ENCODE results near the gene ALAD.
"Not testable (repeated sequence)": the region's sequence is repeated elsewhere in the genome, so short reads cannot be mapped to it uniquely, and the experiment has no call there.

The ALAD gene

GRCh38 chr9:113401027-113401792, at the start of gene ALAD:
Gene ALAD (minus strand): TSS chr9:113401284. CDS start chr9:113393559, 7,725 bp downstream.
- peak; percentile 98 for DNase-seq

GRCh38 chr9:113449376-113449775, 48.3 kb upstream of the ALAD start:
- no peak for DNase-seq

GRCh38 chr9:113446323-113446740, 45.2 kb upstream of the ALAD start:
- DNase-seq: peak; percentile 52

DNA sequence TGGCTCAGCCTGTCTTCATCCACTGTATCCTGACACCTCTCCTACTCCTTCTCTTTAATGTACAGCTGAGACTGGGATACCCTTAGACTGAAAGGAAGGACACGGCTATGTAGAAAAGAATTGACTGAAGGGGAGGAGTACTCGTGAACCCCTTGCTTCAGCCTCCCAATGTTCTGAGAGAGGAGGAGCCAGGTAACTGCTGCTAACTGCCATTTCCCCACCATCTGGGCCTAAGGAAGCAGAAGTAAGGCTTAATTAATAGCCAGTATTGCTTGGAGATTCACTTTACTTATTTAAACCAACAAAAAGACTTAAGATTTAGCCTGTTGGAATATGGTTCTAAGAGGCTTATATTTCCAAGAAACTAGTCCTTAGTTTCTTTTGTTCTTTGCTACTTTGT, 43.7 kb upstream of the ALAD start:
- DNase-seq: no peak

- not testable (repeated sequence) for DNase-seq
Measured at GRCh38 chr9:113437716-113438115, 36.6 kb upstream of the ALAD start.

- DNase-seq: no peak
Measured at GRCh38 chr9:113436728-113437515, 35.8 kb upstream of the ALAD start.

- no peak for DNase-seq
Measured at GRCh38 chr9:113431191-113431590, 30.1 kb upstream of the ALAD start.

GRCh38 chr9:113428062-113428615, 27.1 kb upstream of the ALAD start:
- DNase-seq: no peak

- no peak for DNase-seq
Measured at GRCh38 chr9:113427629-113428028, 26.5 kb upstream of the ALAD start.

GRCh38 chr9:113426701-113427100, 25.6 kb upstream of the ALAD start:
- no peak for DNase-seq

DNA sequence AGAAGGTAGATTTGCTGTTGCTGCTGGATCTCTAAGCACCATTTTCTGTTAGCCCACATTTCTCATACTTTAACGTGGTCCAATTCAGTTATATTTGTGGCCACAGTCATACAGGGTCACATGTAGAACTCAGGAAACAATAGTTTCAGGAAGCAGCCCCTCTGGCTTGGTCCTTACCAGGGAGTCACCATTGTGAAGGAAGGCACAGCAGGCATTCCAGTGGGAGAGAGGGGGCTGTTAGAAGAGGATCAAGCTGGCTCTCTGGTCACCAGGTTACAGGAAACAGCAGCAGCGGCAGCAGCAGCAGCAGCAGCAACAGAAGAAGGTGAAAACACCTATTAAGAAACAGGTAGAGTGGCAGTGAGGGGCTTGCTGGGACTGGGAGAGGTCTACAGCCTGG, 24.0 kb upstream of the ALAD start:
- no peak for DNase-seq

GRCh38 chr9:113421726-113422125, 20.6 kb upstream of the ALAD start:
- DNase-seq: no peak

DNA sequence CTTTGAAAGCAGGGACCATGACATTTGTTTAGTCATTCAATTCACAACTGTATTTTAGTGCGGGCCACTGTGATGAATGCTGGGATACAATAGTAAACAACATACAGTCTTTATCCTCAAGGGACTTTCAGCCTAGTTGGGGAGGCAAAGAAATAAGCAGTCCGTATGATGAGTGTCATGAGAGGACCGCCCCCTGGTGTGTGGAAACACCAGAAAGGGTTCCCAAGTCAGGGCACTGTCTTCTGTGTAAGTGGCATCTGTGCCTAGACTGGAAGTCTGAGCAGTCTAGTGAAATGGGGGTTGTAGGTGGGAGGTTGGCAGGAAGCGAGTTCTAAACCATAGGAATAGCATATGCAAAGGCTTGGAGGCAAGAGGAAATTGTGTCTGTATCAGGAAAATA, 16.3 kb upstream of the ALAD start:
- DNase-seq: no peak

GRCh38 chr9:113416149-113416721, 15.2 kb upstream of the ALAD start:
- no peak for DNase-seq

- peak; percentile 95 for DNase-seq
Measured at GRCh38 chr9:113410207-113410864, 9.3 kb upstream of the ALAD start, which contains the start of the genes C9orf43 and POLE3. Gene C9orf43 (plus strand): TSS chr9:113410747. CDS start chr9:113413494, 2,747 bp downstream. Gene POLE3 (minus strand): TSS chr9:113410675. CDS start chr9:113410293, 382 bp downstream.

DNA sequence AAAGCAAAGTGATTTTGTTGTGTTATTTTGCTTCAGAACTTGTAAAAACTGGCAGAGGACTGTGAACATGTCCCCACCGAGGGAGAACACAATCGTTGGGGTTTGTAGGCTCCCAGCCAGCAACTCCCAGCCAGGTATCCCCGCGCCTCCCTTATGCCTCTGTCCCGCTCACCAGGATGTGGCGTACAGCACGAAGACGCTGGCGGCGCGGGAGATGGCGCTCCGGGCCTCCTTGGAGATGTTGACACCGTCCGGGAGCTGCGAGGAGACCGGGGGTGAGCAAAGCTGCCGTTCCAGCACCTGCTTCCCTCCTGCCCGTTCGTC, 8.8 kb upstream of the ALAD start:
- no peak for DNase-seq

- DNase-seq: no peak
Measured at GRCh38 chr9:113409481-113409880, 8.4 kb upstream of the ALAD start.

DNA sequence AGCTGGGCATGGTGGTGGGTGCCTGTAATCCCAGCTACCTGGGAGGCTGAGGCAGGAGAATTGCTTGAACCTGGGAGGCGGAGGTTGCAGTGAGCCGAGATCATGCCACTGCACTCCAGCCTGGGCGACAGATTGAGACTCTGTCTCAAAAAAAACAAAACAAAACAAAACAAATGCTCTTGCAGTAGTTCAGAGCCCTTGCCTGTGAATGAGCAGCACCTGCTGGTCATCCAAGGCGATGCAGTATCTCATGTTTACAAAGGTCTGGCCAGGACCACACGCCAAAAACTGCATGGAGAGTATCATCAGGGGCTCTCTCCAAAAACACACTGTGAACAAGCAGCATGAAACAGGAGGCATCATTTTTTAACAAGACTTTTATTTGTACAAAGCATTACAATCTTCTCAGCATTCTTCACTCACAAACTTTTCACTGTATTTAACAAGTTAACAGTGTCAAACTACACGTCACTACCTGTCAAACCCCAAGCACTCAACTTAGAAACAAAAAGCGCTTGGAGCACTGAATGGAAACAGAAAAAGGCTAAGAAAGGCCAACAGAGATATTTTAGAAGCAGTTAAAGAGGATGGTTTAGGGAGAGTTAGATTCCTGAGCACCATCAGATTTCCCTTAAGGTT, 5.9 kb upstream of the ALAD start:
- DNase-seq: peak; percentile 54

GRCh38 chr9:113406353-113406752, 5.3 kb upstream of the ALAD start:
- DNase-seq: not testable (repeated sequence)

GRCh38 chr9:113403646-113404045, 2.6 kb upstream of the ALAD start:
- no peak for DNase-seq

GRCh38 chr9:113399646-113400200, 1.4 kb downstream of the ALAD start:
- DNase-seq: no peak

GRCh38 chr9:113398796-113399195, 2.3 kb downstream of the ALAD start:
- DNase-seq: no peak

All from NCI-H2029 (cell line).